HCT116 (cell line): ENCODE results near the gene RPF1. TPM values are rescaled to one million over a fixed set of nuclear protein-coding genes. Genes with fewer than 3 reads are reported as not detected.

Experiments used
- ATAC-seq: fragments of 200-7000 bp; cut with Tn5 transposase; 2 replicates; pipeline ENCODE4 v1.9.1; 2020; ENCODE audit warnings: mild to moderate bottlenecking, moderate library complexity
- BruUV-seq: library from RNA; stranded (reverse); fragments of 400-500 nt; replicated peaks from 2 replicates; lab custom pipeline; 2021; lab: Mats Ljungman, UMichigan
- CTCF ChIA-PET: fragments of 300-600 bp; sonication (Branson Sonifier 250); formaldehyde crosslinking; loops from one replicate; lab custom pipeline; 2021; ENCODE audit warnings: antibody characterized with exemption; lab: Charles Lee
- POLR2A ChIA-PET: fragments of 300-600, 350-600 bp; sonication (Branson Sonifier 250); formaldehyde crosslinking; loops from one replicate; lab custom pipeline; 2021; ENCODE audit warnings: antibody characterized with exemption; lab: Charles Lee
- RAD21 ChIA-PET, 2 experiments: fragments of 300-600 bp; sonication (Branson Sonifier 250); formaldehyde crosslinking; loops; one replicate each; lab custom pipeline; 2023; ENCODE audit warnings: low total read pairs in 2 of 2; ENCODE audit not compliant: uncharacterized antibody in 2 of 2, unreplicated experiment in 2 of 2, low non-redundant PET in 1 of 2; lab: Charles Lee
- DNase-seq: peaks from one replicate; pipeline ENCODE4 v3.0.0-alpha.2; 2010; ENCODE audit warnings: low read depth, low spot score
- H2AFZ ChIP-seq: fragments of 200-600 bp; shearing (Covaris generic), sonication (generic); 2 replicates; pipeline ENCODE4 v1.6.1; 2017; ENCODE audit warnings: low read depth, mixed run types, mixed read lengths, antibody characterized with exemption, low read length; ENCODE audit not compliant: poor library complexity, severe bottlenecking
- H3K27ac ChIP-seq: 2 replicates; pipeline ENCODE4 v1.5.1; 2012; ENCODE audit warnings: low read depth, low read length
- H3K27me3 ChIP-seq: fragments of 200-600 bp; sonication (generic); 2 replicates; pipeline ENCODE4 v1.6.1; 2016; ENCODE audit warnings: mixed run types, low read length, mixed read lengths; ENCODE audit not compliant: insufficient read depth
- H3K36me3 ChIP-seq, 2 experiments: fragments of 200-500 bp in 1 of 2; fragments of 200-600 bp in 1 of 2; sonication (Bioruptor generic) in 1 of 2; sonication (generic) in 1 of 2; 2 replicates each; pipeline versions ENCODE4 v1.5.1 to v1.6.1; 2014 to 2016; ENCODE audit warnings: low read length in 2 of 2, inconsistent platforms in 1 of 2, mixed read lengths in 1 of 2, mixed run types in 1 of 2; ENCODE audit not compliant: insufficient read depth in 2 of 2, control insufficient read depth in 1 of 2
- H3K4me1 ChIP-seq, 2 experiments: fragments of 200-600 bp in 1 of 2; sonication (generic) in 1 of 2; 2 replicates each; pipeline versions ENCODE4 v1.5.1 to v1.6.1; 2012 to 2017; ENCODE audit warnings: low read length in 2 of 2, inconsistent platforms in 1 of 2, mild to moderate bottlenecking in 1 of 2, mixed read lengths in 1 of 2, mixed run types in 1 of 2, moderate library complexity in 1 of 2; ENCODE audit not compliant: insufficient read depth in 2 of 2, control insufficient read depth in 1 of 2
- H3K4me2 ChIP-seq: fragments of 200-600 bp; sonication (generic); 2 replicates; pipeline ENCODE4 v1.6.1; 2017; ENCODE audit warnings: mixed run types, low read length, mixed read lengths
- H3K4me3 ChIP-seq, 2 experiments: fragments of 200-600 bp in 1 of 2; sonication (generic) in 1 of 2; replicated peaks in 1 of 2; 2 replicates each; pipeline ENCODE4 v1.5.1; 2011 to 2016; ENCODE audit warnings: low read length in 2 of 2, control low read depth in 1 of 2, low read depth in 1 of 2, mild to moderate bottlenecking in 1 of 2, mixed read lengths in 1 of 2, mixed run types in 1 of 2
- H3K79me2 ChIP-seq: fragments of 200-600 bp; sonication (generic); 2 replicates; pipeline ENCODE4 v1.6.1; 2017; ENCODE audit warnings: mild to moderate bottlenecking, mixed run types, low read length, moderate library complexity, mixed read lengths; ENCODE audit not compliant: insufficient read depth
- H3K9ac ChIP-seq: fragments of 200-600 bp; sonication (generic); 2 replicates; pipeline ENCODE4 v1.6.1; 2016; ENCODE audit warnings: low read length, mixed read lengths
- H3K9me2 ChIP-seq: fragments of 200-600 bp; sonication (generic), shearing (Covaris generic); 2 replicates; pipeline ENCODE4 v1.6.1; 2017; ENCODE audit warnings: mixed run types, mild to moderate bottlenecking, moderate library complexity; ENCODE audit not compliant: insufficient read depth
- H3K9me3 ChIP-seq, 2 experiments: fragments of 200-500 bp in 1 of 2; fragments of 200-600 bp in 1 of 2; sonication (Bioruptor generic) in 1 of 2; sonication (generic) in 1 of 2; 2 replicates each; pipeline ENCODE4 v1.6.1; 2014 to 2017; ENCODE audit warnings: low read length in 2 of 2, mixed read lengths in 2 of 2, inconsistent platforms in 1 of 2, low read depth in 1 of 2, mild to moderate bottlenecking in 1 of 2, mixed run types in 1 of 2, moderate library complexity in 1 of 2; ENCODE audit not compliant: control insufficient read depth in 1 of 2, insufficient read depth in 1 of 2
- H4K20me1 ChIP-seq: fragments of 200-600 bp; sonication (generic), shearing (Covaris generic); 2 replicates; pipeline ENCODE4 v1.6.1; 2017; ENCODE audit warnings: mixed run types, mild to moderate bottlenecking, moderate library complexity; ENCODE audit not compliant: insufficient read depth
- ATF3 ChIP-seq: IDR thresholded peaks from 2 replicates; pipeline ENCODE4 v1.6.1; 2012
- CEBPB ChIP-seq: IDR thresholded peaks from 2 replicates; pipeline ENCODE4 v1.6.1; 2012; ENCODE audit warnings: low read depth
- EGR1 ChIP-seq: IDR thresholded peaks from 2 replicates; pipeline ENCODE4 v1.6.1; 2012; ENCODE audit warnings: low read depth
- ELF1 ChIP-seq: IDR thresholded peaks from 2 replicates; pipeline ENCODE4 v1.6.1; 2012; ENCODE audit warnings: low read depth, borderline replicate concordance
- EZH2phosphoT487 ChIP-seq: fragments of 200-600 bp; IDR thresholded peaks from 2 replicates; pipeline ENCODE4 v1.6.1; 2018; ENCODE audit warnings: antibody characterized with exemption, borderline replicate concordance
- FOSL1 ChIP-seq: IDR thresholded peaks from 2 replicates; pipeline ENCODE4 v1.6.1; 2012; ENCODE audit warnings: low read depth
- JUND ChIP-seq: IDR thresholded peaks from 2 replicates; pipeline ENCODE4 v1.6.1; 2012
- MAX ChIP-seq: IDR thresholded peaks from 2 replicates; pipeline ENCODE4 v1.6.1; 2012
- REST ChIP-seq: IDR thresholded peaks from 2 replicates; pipeline ENCODE4 v1.6.1; 2012; ENCODE audit warnings: low read depth
- SIN3A ChIP-seq: IDR thresholded peaks from 2 replicates; pipeline ENCODE4 v1.6.1; 2012; ENCODE audit warnings: low read depth
- SP1 ChIP-seq: IDR thresholded peaks from 2 replicates; pipeline ENCODE4 v1.6.1; 2012; ENCODE audit warnings: low read depth
- ZBTB33 ChIP-seq: IDR thresholded peaks from 2 replicates; pipeline ENCODE4 v1.6.1; 2011; ENCODE audit warnings: mild to moderate bottlenecking, low read length, moderate library complexity; ENCODE audit not compliant: insufficient replicate concordance; ENCODE audit errors: extremely low read depth
- ZFX ChIP-seq: fragments of 450-650 bp; IDR thresholded peaks from 2 replicates; pipeline ENCODE4 v1.6.1; 2017
- intact Hi-C: fragments of 100-400 bp; cut with micrococcal nuclease; formaldehyde crosslinking; loops from 2 replicates; pipeline ENCODE4 v1.10.0; 2022
- total RNA-seq: library from RNA; stranded (reverse); gene quantifications from one replicate; pipeline ENCODE4 v1.2.1, GENCODE V29; 2021; ENCODE audit not compliant: unreplicated experiment

The RPF1 gene
- total RNA-seq, 1 experiment from 2014 or later = 86.9 TPM

GRCh38 chr1:84524590-84524989 is 45.5 kb downstream of the RPF1 start:
- ChIA-PET RAD21 (no interaction called here), POLR2A (no interaction called here), CTCF (interaction anchor here (0.5 kb wide), 1 partner anchor 200 kb away, joined by 3 read pairs; no protein-coding TSS in a partner anchor)
- Histone ChIP-seq H3K4me3 (no peak overlapping the region), H3K9me3 (no peaks in the 10 kb centered on the region), H4K20me1 (no peaks in the 10 kb centered on the region), H3K27me3 (no peaks in the 10 kb centered on the region), H3K9me2 (no peaks in the 10 kb centered on the region), H3K79me2 (no peaks in the 10 kb centered on the region), H2AFZ (no peak overlapping the region), H3K4me1 (no peaks in the 10 kb centered on the region), H3K36me3 (no peaks in the 10 kb centered on the region), H3K4me2 (no peak overlapping the region), H3K9ac (no peak overlapping the region), H3K27ac (no peak overlapping the region)
- intact Hi-C loops = no loop called here
- DNase-seq = no peak
- no peak for ATAC-seq
- no peak for TF ChIP-seq REST
- no peak for TF ChIP-seq SP1
- TF ChIP-seq ZBTB33 = no peak
- TF ChIP-seq ZFX = no peak
- no peak for TF ChIP-seq EGR1
- TF ChIP-seq ELF1 = no peak
- no peak for TF ChIP-seq JUND
- TF ChIP-seq SIN3A = no peak
- TF ChIP-seq MAX = no peak
- TF ChIP-seq CEBPB = no peak
- TF ChIP-seq FOSL1 = no peak
- no peak for TF ChIP-seq EZH2phosphoT487
- TF ChIP-seq ATF3 = no peak
- BruUV-seq = no TSS peak
